Endometrial microvascular endothelial cells (primary cell): Measurements from ENCODE around the gene PTGDR. TPM values are rescaled to one million over a fixed set of nuclear protein-coding genes. Genes with fewer than 3 reads are reported as not detected.

Experiments
- in situ Hi-C: cut with HindIII; loops from 2 replicates; pipeline ENCODE4 v1.10.0; 2017; ENCODE audit warnings: low sequenced_read_pairs, low pct_unique_long_range_greater_than_20kb; ENCODE audit errors: inconsistent ontology term
- total RNA-seq: library from RNA; depleted of rRNA; stranded (reverse); fragments of >200 nt; gene quantifications from one replicate; pipeline ENCODE4 v1.2.3, GENCODE V29; 2015; ENCODE audit errors: inconsistent ontology term

The PTGDR gene
- total RNA-seq, 1 donor from 2014 or later, result not detected

DNA sequence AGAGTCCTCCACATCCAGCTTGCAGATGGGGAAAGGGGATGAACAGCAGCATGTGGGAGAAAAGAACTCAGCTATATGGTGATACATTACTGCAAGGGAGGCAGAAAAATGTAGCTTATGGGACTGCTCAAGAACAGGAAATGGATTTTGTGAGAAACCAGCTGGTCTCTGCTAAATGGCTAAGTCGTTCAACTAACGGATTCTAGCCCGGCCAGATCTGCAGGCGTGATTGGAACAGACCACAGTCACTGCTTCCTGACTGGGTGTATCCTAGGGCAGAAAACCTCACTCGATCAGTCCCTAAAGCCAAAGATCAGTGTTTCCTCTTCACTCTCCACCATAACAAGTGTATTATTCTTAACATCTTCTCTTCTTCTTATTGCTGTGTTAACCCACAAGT, 8.1 kb upstream of the PTGDR start:
- in situ Hi-C loops, result no loop called here

DNA sequence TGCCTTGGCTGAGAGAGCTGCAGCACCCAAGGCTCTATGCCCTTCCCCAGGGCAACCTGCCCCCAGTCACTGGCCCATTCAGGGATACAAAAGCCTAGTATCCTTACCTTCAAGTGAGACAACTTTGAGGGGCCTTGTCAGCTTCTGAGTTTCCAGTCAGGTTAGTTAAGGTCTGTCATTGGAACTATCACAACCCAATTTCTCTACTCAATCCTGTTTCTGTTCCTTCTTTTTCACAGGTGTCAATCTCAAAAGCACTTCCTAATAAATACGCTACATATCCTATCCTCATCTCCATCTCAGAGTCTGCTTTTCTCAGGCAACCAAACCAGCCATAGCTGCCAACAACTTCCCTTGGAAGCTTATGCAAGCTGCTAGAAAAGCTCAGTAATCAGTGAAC, 4.9 kb upstream of the PTGDR start:
- in situ Hi-C loops, result no loop called here

DNA sequence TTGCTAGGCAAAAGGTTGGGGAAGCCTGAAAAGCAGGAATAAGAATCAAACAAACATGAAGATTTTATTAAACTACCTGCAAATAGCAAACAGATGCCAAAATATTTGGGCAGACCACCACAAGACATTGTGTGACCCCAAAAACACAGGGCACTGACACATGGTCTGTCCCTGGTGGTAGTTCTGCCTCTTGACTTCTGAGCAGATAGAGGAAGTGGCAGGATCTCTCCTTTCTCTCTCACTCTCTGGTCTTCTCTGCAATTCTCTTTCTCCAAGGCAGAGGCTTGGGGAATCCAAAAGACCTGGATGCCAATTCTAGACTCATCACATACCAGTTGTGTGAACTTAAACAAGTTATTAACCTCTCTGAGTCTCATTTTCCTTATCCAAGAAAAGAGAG, 4.3 kb upstream of the PTGDR start:
- in situ Hi-C loops, result no loop called here

DNA sequence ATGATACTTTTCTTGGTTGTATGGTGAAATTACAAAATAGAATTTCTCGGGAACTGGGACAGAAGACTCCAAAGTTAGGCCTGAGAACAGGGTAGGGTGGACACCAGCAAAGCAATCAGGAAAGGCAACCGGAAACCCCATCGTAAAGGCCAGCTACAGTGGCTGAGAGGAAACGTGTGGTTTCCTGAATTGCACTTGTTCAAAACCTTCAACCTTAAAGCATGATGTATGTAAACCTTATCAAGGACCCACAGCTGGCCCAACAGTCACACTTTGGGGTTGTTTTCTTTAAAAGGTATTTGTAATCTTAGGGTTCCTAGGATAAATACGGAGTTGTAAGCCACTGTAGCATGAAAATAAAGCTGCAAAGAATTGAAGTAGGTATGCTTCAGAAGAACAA, 2.2 kb upstream of the PTGDR start:
- in situ Hi-C loops, result no loop called here

DNA sequence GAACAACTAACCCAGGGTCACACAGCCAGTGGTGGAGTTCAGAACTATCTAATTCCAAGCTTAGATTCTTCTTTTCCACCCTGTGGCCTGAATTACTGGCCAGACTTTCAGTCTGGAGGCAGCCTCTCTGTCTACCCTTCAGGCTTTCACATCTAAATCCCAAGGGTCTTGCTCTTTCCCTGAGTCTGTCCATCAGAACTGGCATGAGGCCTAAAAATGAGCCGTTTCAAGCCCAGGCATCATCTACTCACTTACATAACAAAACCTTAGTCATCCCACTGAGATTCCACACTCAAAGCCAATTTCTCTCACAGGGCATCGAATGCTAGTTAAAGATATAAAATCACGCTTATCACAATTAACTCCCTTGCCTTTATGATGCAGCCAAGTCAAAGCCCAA, 1.3 kb upstream of the PTGDR start:
- in situ Hi-C loops, result no loop called here

DNA sequence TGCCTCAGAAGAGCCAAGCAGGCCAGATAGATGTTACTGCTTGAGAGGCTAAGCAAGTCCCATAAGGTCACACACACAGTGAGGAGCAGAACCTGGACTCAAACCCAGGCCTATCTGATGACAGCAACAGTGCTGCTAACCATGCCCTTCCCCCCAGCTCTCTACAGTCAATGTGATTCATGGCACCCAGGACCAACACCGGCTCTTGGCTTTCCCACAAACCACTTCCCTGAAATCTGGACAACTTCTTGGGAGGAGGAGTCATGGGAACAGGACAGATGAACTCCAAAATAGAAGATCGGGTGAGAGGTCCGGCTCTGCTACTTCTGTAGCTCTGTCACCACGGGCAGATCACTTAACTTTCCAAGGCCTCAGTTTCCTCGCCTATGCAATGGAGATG, 716 bp upstream of the PTGDR start:
- in situ Hi-C loops, result no loop called here

DNA sequence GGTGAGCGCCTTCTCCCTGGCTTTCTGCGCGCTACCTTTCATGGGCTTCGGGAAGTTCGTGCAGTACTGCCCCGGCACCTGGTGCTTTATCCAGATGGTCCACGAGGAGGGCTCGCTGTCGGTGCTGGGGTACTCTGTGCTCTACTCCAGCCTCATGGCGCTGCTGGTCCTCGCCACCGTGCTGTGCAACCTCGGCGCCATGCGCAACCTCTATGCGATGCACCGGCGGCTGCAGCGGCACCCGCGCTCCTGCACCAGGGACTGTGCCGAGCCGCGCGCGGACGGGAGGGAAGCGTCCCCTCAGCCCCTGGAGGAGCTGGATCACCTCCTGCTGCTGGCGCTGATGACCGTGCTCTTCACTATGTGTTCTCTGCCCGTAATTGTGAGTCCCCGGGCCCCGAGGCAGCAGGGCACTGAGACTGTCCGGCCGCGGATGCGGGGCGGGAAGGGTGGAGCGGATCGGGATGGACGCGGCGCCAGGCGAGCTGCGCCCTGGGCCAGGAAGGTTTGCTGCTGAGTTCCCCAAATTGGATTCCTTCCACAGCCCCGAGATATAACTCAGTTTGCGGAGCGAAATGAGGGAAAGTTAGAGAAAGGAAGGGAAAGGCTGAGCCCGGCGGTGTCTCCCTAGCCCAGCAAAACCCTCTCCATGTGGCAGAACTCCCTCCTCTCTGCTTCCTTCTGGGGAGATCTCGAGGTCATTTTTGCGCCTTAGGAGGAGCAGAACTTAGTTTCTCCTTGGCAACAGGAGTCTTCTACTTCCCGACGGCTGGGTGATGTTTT, 972 bp downstream of the PTGDR start:
- in situ Hi-C loops, result no loop called here

DNA sequence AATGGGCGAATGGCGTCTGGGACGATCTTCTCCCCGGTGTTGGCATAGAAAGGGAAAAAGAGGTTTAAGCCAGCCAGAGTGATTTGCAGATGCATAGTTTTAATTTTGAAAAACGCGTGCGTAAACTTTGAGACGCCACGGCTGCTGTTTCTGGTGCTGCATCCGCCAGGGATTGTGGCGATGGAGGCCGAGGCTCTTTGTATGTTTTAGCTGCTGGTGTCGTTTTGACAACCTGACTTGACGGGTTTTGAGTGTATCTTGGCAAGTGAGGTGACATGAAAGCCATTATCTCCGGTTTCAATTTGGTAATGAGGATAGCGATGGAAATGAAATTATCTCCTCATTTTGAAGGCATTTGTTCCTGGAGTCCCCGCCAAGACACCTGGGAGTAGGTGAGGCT, 1.6 kb downstream of the PTGDR start:
- in situ Hi-C loops, result no loop called here

DNA sequence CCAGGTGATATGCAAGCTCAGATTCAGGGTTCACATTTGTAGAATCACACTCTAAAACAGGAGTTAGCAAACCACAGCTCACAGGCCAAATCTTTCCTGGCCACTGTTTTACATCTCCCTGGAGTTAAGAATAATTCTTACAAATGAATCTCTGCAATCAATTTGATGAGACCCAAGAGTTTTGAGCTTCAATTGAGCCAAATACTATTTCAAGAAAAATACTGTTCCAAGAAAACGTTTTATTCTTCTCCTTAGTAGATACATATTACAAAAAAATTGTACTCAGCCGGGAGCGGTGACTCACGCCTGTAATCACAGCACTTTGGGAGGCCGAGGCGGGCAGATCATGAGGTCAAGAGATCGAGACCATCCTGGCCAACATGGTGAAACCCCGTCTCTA, 2.5 kb downstream of the PTGDR start:
- in situ Hi-C loops, result no loop called here

DNA sequence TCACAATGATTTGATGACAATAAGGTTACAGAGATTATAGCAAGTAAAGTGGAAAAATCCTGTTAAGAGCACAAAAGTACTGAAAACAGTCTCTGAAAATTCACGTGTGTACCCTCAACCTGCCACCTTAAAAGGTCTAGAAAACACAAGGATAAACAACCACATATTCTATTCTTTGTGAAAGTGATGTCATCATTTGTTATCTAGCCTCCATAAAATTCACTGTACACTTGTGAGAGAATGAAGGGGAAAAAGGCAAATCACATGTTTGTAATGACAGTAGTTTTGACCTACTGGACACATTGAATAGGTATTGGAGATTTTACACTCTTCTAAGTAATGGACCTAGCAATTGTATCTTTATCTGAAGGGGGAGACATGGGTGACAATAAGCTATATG, 4.0 kb downstream of the PTGDR start:
- in situ Hi-C loops, result no loop called here

DNA sequence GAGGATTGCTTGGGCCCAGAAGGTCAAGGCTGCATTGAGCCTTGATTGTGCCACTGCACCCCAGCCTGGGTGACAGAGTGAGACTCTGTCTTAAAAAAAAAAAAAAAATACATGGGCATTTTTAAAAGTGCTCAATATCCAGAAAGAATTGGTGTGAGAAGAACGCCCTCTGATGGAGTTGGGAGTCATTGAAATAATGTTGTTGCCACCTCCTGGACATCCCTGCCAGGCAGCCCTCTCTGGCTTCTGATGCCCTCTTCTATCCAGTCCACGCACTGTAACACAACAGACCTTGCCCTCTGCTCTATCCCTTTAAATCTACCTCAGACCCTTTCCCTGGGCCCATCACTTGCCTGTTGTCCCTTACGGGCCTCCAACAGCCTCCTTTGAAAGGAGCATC, 4.9 kb downstream of the PTGDR start:
- in situ Hi-C loops, result no loop called here

DNA sequence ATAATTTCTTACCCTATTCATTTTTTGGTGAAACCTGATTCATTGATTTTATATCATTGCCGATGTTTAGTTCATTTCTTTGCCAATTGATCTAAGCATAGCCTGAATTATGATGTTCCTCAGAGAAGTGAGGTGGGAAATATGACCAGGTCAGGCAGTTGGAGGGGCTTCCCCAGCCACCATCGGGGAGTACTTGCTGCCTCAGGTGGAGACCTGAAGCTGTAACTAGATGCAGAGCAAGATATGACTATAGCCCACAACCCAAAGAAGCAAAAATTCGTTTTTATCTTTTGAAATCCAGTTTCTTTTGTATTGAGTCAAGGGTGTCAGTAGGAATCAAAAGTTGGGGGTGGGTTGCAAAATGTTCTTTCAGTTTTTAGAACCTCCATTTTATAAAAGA, 7.9 kb downstream of the PTGDR start:
- in situ Hi-C loops, result no loop called here

DNA sequence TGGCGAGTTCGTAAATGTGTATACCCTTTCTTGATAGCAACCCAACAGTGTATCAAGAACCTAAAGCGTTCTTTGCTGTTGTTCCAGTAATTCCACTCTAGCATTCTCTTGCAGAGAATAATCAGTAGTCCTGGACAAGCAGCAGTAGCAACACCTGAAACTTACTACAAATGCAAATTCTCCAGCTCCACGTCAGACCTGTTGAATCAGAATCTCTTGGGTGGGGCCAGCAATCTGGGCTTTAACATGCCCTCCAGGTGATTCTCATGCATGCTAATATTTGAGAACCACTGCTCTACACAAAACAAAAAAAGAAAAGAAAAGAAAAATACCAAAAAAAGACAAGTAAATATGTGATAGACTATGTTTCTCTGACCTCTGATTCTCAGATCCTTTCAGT, 10.1 kb downstream of the PTGDR start:
- in situ Hi-C loops, result no loop called here

DNA sequence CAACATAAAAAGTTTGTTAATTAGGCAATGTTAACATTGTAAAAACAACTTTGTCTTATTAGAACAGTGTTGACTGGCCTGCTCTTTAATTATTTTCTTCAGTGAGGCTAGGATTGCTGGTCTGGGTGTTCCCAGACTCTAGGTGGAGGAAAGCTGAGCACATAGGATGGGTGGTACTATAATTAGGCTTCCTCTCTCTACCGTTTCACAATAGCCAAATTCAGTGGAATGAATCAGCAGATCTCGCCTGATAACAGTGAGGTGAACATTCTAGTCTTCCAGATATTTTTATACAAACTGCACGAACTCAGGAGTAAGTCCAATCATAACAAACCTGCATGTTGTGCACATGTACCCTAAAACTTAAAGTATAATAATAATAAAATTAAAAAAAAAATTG, 11.9 kb downstream of the PTGDR start:
- in situ Hi-C loops, result no loop called here

DNA sequence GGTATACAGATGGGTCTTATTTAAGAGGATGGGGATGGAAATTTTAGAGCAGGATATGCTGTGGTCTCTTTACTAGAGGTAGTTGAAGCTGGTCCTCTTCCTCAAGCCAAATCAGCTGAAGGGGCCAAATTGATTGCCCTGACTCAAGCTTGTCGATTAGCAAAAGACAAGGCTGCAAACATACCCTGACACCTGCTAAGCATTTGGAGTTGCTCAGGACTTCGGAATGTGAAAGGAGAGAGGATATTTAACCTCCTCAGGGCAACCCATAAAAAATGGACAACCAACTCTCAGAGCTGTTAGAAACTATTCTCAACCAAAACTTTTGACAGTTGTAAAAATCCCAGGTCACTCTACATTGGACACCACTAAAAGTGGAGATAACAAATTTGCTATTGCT, 15.6 kb downstream of the PTGDR start:
- in situ Hi-C loops, result no loop called here

DNA sequence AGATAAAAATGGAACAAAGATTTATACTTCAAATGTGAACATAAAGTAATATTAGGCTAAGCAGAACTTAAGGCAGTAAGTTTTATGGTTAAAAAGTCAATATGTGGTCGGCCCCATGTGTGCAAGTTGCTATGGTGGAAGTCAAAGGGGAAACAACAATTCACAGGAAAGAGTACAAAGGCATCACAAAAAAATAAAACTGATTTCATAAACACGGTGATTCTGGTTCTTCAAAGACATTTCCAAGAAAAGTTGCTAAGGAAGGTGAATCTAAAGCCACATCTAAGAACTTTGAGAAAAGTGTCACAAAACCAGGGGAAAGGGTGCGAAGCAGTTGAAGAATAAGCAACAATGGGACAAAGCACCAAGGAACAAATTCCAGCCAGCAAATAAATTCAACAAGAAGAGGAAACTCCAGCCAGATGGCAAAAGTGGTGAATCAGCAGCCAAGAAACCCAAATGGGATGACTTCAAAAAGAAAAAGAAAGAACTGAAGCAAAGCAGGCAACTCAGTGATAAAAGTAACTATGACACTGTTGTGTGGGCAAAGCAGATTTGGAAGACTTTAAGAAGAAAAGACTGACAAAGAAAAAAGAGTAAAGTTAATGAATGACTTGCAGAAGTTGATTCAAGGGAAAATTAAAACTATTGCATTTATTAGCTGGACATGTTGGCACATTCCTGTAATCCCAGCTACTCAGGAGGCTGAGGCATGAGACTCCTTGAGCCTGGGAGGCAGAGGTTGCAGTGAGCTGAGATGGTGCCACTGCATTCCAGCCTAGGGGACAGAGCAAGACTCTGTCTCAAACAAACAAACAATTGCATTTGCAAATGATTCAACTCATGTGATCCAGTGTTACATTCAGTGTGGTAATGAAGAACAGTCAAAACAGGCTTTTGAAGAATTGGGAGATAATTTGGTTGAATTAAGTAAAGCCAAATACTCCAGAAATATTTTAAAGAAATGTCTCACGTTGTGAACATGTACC, 19.5 kb downstream of the PTGDR start:
- in situ Hi-C loops, result no loop called here

DNA sequence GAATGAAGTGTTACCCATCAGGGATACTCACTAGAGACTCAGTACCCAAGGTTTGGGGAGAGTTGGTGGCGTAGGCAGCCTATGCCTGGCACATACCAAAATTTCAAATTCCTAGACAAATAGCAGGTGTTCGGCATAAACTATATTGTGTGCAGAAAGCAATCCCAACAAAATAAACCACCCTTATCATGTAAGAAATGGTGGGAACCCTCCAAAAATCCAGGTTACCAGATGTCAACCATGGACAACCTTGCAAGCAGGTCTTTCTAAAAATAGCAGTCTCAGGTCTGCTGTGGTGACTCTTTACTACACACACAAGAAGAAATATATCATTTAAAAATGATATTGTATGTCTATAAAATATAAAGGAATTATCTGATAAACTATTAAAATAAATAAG, 28.9 kb downstream of the PTGDR start:
- in situ Hi-C loops, result no loop called here

DNA sequence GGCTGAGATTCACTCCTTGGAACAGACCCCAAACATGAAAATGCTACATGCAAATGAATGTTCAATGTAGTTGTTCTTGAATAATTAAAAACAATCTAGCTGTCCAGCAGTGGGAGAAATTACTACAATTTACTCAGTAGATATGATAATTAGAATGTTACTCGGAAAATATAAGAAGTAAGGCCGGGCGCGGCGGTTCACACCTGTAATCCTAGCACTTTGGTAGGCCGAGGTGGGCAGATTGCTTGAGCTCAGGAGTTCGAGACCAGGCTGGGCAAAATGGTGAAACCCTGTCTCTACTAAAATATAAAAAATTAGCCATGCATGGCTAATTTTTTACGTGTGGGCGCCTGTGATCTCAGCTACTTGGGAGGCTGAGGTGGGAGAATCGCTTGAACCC, 31.3 kb downstream of the PTGDR start:
- in situ Hi-C loops, result no loop called here

DNA sequence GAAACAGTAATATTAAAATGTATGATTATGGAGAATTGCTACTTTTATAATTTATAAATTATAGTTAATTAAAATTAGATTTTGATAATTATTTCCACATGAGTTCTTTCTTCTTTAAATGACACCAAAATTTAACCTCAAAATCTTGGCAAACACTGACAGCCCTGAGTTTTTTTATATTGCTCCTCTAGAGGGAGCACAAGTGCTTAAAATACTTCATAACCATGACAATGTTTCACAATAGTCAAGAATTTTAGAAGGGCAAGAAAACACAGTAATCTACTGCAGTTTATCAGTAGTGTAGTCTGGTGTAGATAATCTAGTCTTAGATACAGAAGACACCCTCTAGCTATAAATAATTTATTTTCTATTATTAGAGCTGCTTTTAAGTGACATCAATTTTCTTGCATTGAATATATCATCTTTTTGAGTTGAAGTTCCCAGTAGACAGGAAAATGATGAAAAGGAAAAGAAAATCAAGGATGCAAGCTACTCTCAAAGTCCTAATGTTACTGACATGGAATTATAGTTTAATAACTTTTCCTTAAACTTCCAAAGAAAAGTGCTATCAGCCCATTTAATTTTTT, 32.3 kb downstream of the PTGDR start:
- in situ Hi-C loops, result no loop called here

DNA sequence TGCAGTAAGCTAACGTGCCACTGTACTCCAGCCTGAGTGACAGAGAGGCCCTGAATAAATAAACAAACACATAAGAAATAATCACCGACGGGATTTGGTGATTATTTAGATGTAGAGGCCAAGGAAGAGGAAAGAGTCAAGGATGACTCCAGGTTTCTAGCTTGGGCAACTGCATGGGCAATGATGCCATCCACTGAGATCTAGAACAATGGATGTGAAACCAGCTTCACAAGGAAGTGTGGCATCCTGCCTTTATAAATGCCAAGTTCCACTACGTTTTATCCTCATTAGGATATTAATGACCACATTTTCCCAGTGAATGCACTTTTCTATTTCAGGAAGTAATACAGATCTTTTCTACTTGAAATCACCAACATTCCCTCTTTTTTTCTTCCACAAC, 35.7 kb downstream of the PTGDR start:
- in situ Hi-C loops, result no loop called here
